GM23248 (cell line): Measurements from ENCODE around the gene SET.

Experiments
- EZH2 ChIP-seq: fragments of 200-600 bp; sonication (generic); IDR thresholded peaks from 2 replicates; pipeline ENCODE4 v1.6.1; 2018; ENCODE audit warnings: antibody characterized with exemption, mild to moderate bottlenecking; ENCODE audit not compliant: insufficient read depth, poor library complexity, severe bottlenecking
- EZH2phosphoT487 ChIP-seq: fragments of 200-600 bp; sonication (generic); IDR thresholded peaks from 2 replicates; pipeline ENCODE4 v1.6.1; 2018; ENCODE audit warnings: antibody characterized with exemption, moderate library complexity, mild to moderate bottlenecking, low read depth; ENCODE audit not compliant: insufficient read depth

- TF ChIP-seq EZH2: no peak
- no peak for TF ChIP-seq EZH2phosphoT487
Observed at GRCh38 chr9:128702949-128703615, 14.1 kb downstream of the SET start.
